A673 (cell line): ENCODE measurements around the gene DCAF7. TPM values are rescaled to one million over a fixed set of nuclear protein-coding genes. Genes with fewer than 3 reads are reported as not detected.

Experiments used
- BruUV-seq: library from RNA; stranded (reverse); fragments of 400-500 nt; replicated peaks from 2 replicates; lab custom pipeline; 2021; lab: Mats Ljungman, UMichigan
- CTCF ChIA-PET: fragments of 300-600 bp; sonication (Branson Sonifier 250); formaldehyde crosslinking; loops from one replicate; lab custom pipeline; 2022; ENCODE audit warnings: antibody characterized with exemption; lab: Charles Lee
- POLR2A ChIA-PET: fragments of 300-600 bp; sonication (Branson Sonifier 250); formaldehyde crosslinking; loops from one replicate; lab custom pipeline; 2022; ENCODE audit warnings: antibody characterized with exemption; ENCODE audit not compliant: low non-redundant PET; lab: Charles Lee
- DNase-seq: peaks from one replicate; pipeline ENCODE4 v3.0.0-alpha.2; 2015; ENCODE audit warnings: low spot score
- H3K27ac ChIP-seq: fragments of 200-600 bp; sonication (generic); 2 replicates; pipeline ENCODE4 v1.5.1; 2016; ENCODE audit warnings: mixed run types, low read depth, mild to moderate bottlenecking, mixed read lengths, antibody characterized with exemption, low read length; ENCODE audit not compliant: poor library complexity, severe bottlenecking
- H3K27me3 ChIP-seq: fragments of 200-600 bp; sonication (generic); replicated peaks from 2 replicates; pipeline ENCODE4 v1.6.1; 2017; ENCODE audit warnings: mixed run types, low read depth, mild to moderate bottlenecking, mixed read lengths, antibody characterized with exemption, low read length; ENCODE audit not compliant: insufficient read depth, poor library complexity
- H3K36me3 ChIP-seq: fragments of 200-600 bp; sonication (generic); 2 replicates; pipeline ENCODE4 v1.6.1; 2016; ENCODE audit warnings: mixed run types, mild to moderate bottlenecking, mixed read lengths, antibody characterized with exemption, low read length; ENCODE audit not compliant: insufficient read depth, poor library complexity, severe bottlenecking
- H3K4me1 ChIP-seq: fragments of 200-600 bp; sonication (generic); 2 replicates; pipeline ENCODE4 v1.6.1; 2017; ENCODE audit warnings: mixed run types, mild to moderate bottlenecking, mixed read lengths, antibody characterized with exemption, low read length; ENCODE audit not compliant: insufficient read depth, poor library complexity, severe bottlenecking
- H3K4me3 ChIP-seq: fragments of 200-600 bp; sonication (generic); 2 replicates; pipeline ENCODE4 v1.5.1; 2016; ENCODE audit warnings: low read depth, mixed run types, mild to moderate bottlenecking, mixed read lengths, low read length; ENCODE audit not compliant: poor library complexity, severe bottlenecking
- H3K9me3 ChIP-seq: fragments of 200-600 bp; sonication (generic); 2 replicates; pipeline ENCODE4 v1.6.1; 2016; ENCODE audit warnings: mixed run types, low read depth, mild to moderate bottlenecking, mixed read lengths, antibody characterized with exemption, low read length; ENCODE audit not compliant: poor library complexity, severe bottlenecking
- CTCF ChIP-seq: fragments of 300-800, 200-600 bp; sonication (generic); conservative IDR thresholded peaks from 2 replicates; pipeline ENCODE4 v1.5.1; 2017; ENCODE audit warnings: low read depth, mild to moderate bottlenecking, antibody characterized with exemption, low read length, moderate library complexity, mixed read lengths
- EZH2 ChIP-seq: fragments of 200-600 bp; sonication (generic); IDR thresholded peaks from 2 replicates; pipeline ENCODE4 v1.6.1; 2017; ENCODE audit warnings: borderline replicate concordance, low read depth, mild to moderate bottlenecking, mixed read lengths, antibody characterized with exemption, low read length; ENCODE audit not compliant: poor library complexity, severe bottlenecking
- intact Hi-C: fragments of 100-400 bp; cut with micrococcal nuclease; formaldehyde crosslinking; loops from one replicate; pipeline ENCODE4 v1.10.0; 2022; ENCODE audit not compliant: unreplicated experiment
- total RNA-seq: library from RNA; stranded (reverse); gene quantifications from 2 replicates; pipeline ENCODE4 v1.2.3, GENCODE V29; 2021

DCAF7 gene
- total RNA-seq, 1 experiment from 2014 or later: 116 TPM

DNA sequence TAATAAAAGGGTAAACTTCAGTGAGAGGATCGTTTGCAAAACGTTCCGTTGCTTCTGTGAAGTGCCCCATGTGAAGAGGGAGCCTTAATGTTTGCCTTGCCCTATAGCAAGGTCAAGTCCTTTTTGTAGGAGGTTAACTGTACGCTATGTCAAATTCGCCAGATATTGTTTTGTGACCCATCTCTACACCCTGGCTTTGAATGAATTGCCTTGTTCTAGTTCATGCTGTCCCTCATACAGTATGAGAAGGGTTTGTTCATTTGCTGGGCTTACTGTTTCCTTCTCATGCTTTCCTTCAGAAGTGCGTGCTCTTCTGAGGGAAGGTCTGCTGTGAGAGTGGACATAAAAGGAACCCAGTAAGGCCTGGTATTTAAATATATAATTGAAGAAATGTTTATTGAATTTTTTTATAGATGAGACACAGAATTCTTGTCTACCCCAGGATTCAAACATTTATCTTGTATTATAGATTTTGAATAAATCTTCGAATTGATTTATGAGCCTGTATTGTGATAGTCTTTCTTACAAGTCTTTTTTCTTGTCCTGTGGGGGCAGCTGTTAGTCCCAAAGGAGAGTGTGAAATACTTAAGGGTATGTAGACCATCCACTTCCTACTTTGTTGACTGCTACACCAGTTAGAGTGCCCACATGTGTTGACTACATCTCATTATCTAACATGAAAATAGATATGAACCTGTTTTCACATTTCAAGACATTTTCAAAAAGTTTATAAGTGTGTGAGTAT lies 73.7 kb downstream of the DCAF7 start:
- Histone ChIP-seq H3K4me1 (peaks cover 17% of the 10 kb centered on the region), H3K4me3 (peak overlapping the region; percentile 75), H3K36me3 (no peaks in the 10 kb centered on the region), H3K27ac (no peak overlapping the region), H3K27me3 (no peaks in the 10 kb centered on the region), H3K9me3 (no peaks in the 10 kb centered on the region)
- ChIA-PET CTCF (interaction anchor here (1.2 kb wide), 1 partner anchor 199 kb away, joined by 3 read pairs; no protein-coding TSS in a partner anchor), POLR2A (no interaction called here)
- no peak for TF ChIP-seq CTCF
- TF ChIP-seq EZH2: no peak
- no TSS peak for BruUV-seq
- DNase-seq: no peak
- intact Hi-C loops: loop anchor here (5.0 kb wide), 2 partner anchors 53 to 73 kb away; no protein-coding TSS in a partner anchor

DNA sequence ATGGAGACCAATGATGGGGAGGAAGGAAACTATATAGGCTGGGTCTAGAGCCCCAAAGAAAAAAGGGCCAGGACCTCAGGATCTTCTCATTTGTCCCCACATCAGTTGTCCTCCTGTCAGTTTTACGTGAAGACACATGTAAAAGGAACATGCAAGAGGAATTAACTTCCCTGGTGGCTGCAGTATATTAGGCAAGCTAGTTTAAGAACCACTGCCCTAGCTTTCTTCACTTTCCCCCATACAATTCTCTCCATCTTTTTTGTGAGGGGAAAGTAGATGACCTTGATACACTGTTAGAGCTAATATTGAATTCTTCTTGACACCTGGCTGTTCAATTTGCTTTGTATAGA lies 74.2 kb downstream of the DCAF7 start:
- TF ChIP-seq CTCF (no peak), EZH2 (no peak)
- Histone ChIP-seq H3K9me3 (no peaks in the 10 kb centered on the region), H3K27ac (no peak overlapping the region), H3K4me1 (peaks cover 17% of the 10 kb centered on the region), H3K27me3 (no peaks in the 10 kb centered on the region), H3K36me3 (no peaks in the 10 kb centered on the region), H3K4me3 (no peak overlapping the region)
- ChIA-PET CTCF (no interaction called here), POLR2A (no interaction called here)
- DNase-seq: no peak
- intact Hi-C loops: loop anchor here (5.0 kb wide), 2 partner anchors 53 to 73 kb away; no protein-coding TSS in a partner anchor
- BruUV-seq: no TSS peak

- POLR2A ChIA-PET: no interaction called here
- intact Hi-C loops: no loop called here
Measured at GRCh38 chr17:63626551-63627180, 76.4 kb downstream of the DCAF7 start.

More at GRCh38 chr17:63626551-63627180, 76.4 kb downstream of the DCAF7 start:
- no peaks in the 10 kb centered on the region for H3K36me3 ChIP-seq
- no peak for DNase-seq
- TF ChIP-seq CTCF (no peak), EZH2 (no peak)
- no peak overlapping the region for H3K4me3 ChIP-seq
- no peaks in the 10 kb centered on the region for H3K9me3 ChIP-seq
- H3K27ac ChIP-seq: no peak overlapping the region
- H3K4me1 ChIP-seq: peaks cover 17% of the 10 kb centered on the region
- BruUV-seq: no TSS peak
- CTCF ChIA-PET: no interaction called here
- H3K27me3 ChIP-seq: no peaks in the 10 kb centered on the region
